Body of pancreas (tissue), 4 donors: ENCODE results near the gene TMPRSS2.

Experiments used
- CTCF ChIP-seq, 7 experiments: fragments of 450-650 bp in 4 of 7; fragments of 200-600 bp in 3 of 7; sonication (generic) in 3 of 7; IDR thresholded peaks; one replicate each; pipeline ENCODE4 v1.5.1; 2016 to 2019; ENCODE audit warnings: antibody characterized with exemption in 7 of 7
- POLR2A ChIP-seq, 3 donors: fragments of 450-650 bp; IDR thresholded peaks; one replicate each; pipeline ENCODE4 v1.6.1; 2016; ENCODE audit warnings: antibody characterized with exemption in 3 of 3, mild to moderate bottlenecking in 2 of 3

- TF ChIP-seq CTCF (IDR thresholded peaks at IDR 0.05) (no peak), POLR2A (IDR thresholded peaks at IDR 0.05) (no peak)
Measured at GRCh38 chr21:41431788-41432548, 76.0 kb downstream of the TMPRSS2 start.
